Smooth muscle cell (in vitro differentiated cells): ENCODE measurements around the gene RTL5. TPM values are rescaled to one million over a fixed set of nuclear protein-coding genes. Genes with fewer than 3 reads are reported as not detected.

Experiments used
- DNase-seq: peaks from one replicate; lab custom pipeline; 2025; ENCODE audit not compliant: unreplicated experiment; lab: John Stamatoyannopoulos, UW
- H2AFZ ChIP-seq: fragments of 200-600 bp; sonication (generic); 2 replicates; pipeline ENCODE4 v1.6.0; 2016; ENCODE audit warnings: antibody characterized with exemption, low read depth, mild to moderate bottlenecking
- H3F3A ChIP-seq: fragments of 200-600 bp; sonication (generic); 2 replicates; pipeline ENCODE4 v1.6.0; 2017; ENCODE audit warnings: antibody characterized with exemption, low read depth
- H3K27ac ChIP-seq: fragments of 200-600 bp; sonication (generic); 2 replicates; pipeline ENCODE4 v1.5.1; 2016; ENCODE audit warnings: low read depth, mild to moderate bottlenecking
- H3K27me3 ChIP-seq: fragments of 200-600 bp; sonication (generic); 2 replicates; pipeline ENCODE4 v1.6.1; 2016; ENCODE audit warnings: low read depth, mild to moderate bottlenecking
- H3K36me3 ChIP-seq: fragments of 200-600 bp; sonication (generic); 2 replicates; pipeline ENCODE4 v1.5.1; 2016; ENCODE audit warnings: low read depth
- H3K4me1 ChIP-seq: fragments of 200-600 bp; sonication (generic); 2 replicates; pipeline ENCODE4 v1.5.1; 2016; ENCODE audit warnings: low read depth
- H3K4me2 ChIP-seq: fragments of 200-600 bp; sonication (generic); 2 replicates; pipeline ENCODE4 v1.6.0; 2016; ENCODE audit warnings: mild to moderate bottlenecking
- H3K4me3 ChIP-seq: fragments of 200-600 bp; sonication (generic); 2 replicates; pipeline ENCODE4 v1.5.1; 2016; ENCODE audit warnings: mild to moderate bottlenecking
- H3K79me2 ChIP-seq: fragments of 200-600 bp; sonication (generic); 2 replicates; pipeline ENCODE4 v1.6.0; 2016; ENCODE audit warnings: low read depth, mild to moderate bottlenecking
- H3K9ac ChIP-seq: fragments of 200-600 bp; sonication (generic); 2 replicates; pipeline ENCODE4 v1.6.0; 2016; ENCODE audit warnings: low read depth
- H3K9me3 ChIP-seq: fragments of 200-600 bp; sonication (generic); replicated peaks from 2 replicates; pipeline ENCODE4 v1.5.1; 2016; ENCODE audit warnings: low read depth
- H4K20me1 ChIP-seq: fragments of 200-600 bp; sonication (generic); 2 replicates; pipeline ENCODE4 v1.6.0; 2016; ENCODE audit warnings: low read depth
- WGBS: methylation state at CpG from one replicate; pipeline ENCODE4 v1.1.7; 2016; ENCODE audit warnings: low lambda C conversion rate; 5-methylcytosine and 5-hydroxymethylcytosine counted together
- polyA plus RNA-seq: library from polyadenylated mRNA; unstranded; fragments of >200 nt; fragmentation: Nextera tagmentation; extraction: Ambion mirVana; gene quantifications from 2 replicates; pipeline ENCODE4 v1.2.1, GENCODE V29; 2016
- total RNA-seq: library from RNA; depleted of rRNA; stranded (reverse); fragments of >200 nt; gene quantifications from 2 replicates; pipeline ENCODE4 v1.2.3, GENCODE V29; 2014
- TF ChIP-seq, protein P1 (sequence below): fragments of 200-600 bp; sonication (generic); IDR thresholded peaks from 2 replicates; pipeline ENCODE4 v1.5.1; 2017; ENCODE audit warnings: borderline replicate concordance, mild to moderate bottlenecking, antibody characterized with exemption; ENCODE audit not compliant: insufficient read depth, poor library complexity, severe bottlenecking

The RTL5 gene
- total and polyA plus RNA-seq, 2 experiments from 2014 or later: 3.1 to 3.6 TPM

DNA sequence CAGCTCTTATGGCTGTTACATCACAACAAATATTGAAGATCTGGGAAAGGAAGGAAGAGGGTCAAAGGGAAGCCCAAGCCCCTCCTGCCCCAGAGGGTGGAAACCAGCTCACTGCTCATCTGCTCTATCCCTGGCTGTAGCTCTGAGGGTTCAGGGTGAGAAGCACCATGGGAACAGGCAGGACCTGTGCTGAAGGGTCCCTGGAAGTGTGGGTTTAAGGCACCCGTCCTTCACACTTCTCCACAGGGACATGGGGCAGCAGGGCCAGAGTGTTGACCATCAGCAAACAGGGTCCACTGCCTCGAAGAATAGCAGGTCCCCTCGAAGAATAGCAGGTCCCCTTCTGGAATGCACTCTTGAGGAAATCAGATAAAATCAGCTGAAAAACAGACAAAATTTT is 4.4 kb downstream of the RTL5 start:
- WGBS: 74% methylated on average over 3 of the region's 3 CpGs
- H3K36me3 ChIP-seq: no peaks in the 10 kb centered on the region
- H3K9ac ChIP-seq: no peak overlapping the region
- H3K4me2 ChIP-seq: no peak overlapping the region
- no peak overlapping the region for H3K4me3 ChIP-seq
- no peaks in the 10 kb centered on the region for H3K27me3 ChIP-seq
- H3F3A ChIP-seq: no peaks in the 10 kb centered on the region
- H3K4me1 ChIP-seq: no peaks in the 10 kb centered on the region
- no peak overlapping the region for H3K27ac ChIP-seq
- H3K9me3 ChIP-seq: no peaks in the 10 kb centered on the region
- TF ChIP-seq, protein P1, sequence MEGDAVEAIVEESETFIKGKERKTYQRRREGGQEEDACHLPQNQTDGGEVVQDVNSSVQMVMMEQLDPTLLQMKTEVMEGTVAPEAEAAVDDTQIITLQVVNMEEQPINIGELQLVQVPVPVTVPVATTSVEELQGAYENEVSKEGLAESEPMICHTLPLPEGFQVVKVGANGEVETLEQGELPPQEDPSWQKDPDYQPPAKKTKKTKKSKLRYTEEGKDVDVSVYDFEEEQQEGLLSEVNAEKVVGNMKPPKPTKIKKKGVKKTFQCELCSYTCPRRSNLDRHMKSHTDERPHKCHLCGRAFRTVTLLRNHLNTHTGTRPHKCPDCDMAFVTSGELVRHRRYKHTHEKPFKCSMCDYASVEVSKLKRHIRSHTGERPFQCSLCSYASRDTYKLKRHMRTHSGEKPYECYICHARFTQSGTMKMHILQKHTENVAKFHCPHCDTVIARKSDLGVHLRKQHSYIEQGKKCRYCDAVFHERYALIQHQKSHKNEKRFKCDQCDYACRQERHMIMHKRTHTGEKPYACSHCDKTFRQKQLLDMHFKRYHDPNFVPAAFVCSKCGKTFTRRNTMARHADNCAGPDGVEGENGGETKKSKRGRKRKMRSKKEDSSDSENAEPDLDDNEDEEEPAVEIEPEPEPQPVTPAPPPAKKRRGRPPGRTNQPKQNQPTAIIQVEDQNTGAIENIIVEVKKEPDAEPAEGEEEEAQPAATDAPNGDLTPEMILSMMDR: no peak
- no peaks in the 10 kb centered on the region for H3K79me2 ChIP-seq
- no peak overlapping the region for H2AFZ ChIP-seq
- no peaks in the 10 kb centered on the region for H4K20me1 ChIP-seq
- DNase-seq: no peak

DNA sequence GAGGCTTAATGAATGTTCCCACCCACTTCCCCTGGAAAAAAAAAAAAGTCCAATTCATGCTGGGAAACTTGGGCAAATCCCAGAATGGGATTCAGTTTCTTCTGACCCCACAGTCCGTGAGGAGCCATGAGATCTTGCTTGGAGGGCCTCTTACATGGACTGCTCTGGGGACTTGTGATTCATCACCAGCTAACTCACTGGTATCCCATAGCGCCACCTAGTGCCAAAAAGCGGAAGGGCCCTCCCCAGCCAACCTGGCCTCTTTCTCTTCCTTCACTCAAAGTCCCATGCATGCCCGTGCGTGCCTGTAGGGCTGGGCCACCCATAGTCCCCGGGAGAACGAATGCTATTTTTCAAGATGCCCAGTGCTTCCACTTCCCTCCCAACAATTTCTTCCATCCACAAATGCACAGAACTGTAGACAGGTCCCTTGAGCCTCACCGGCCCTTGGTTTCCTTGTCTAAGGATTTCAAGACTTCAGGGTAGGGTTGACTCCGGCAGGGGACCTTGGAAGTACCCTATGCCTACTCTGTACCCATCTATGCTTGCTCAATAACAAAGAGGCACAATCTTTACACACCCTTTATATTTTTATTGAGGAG is 5.1 kb downstream of the RTL5 start:
- H4K20me1 ChIP-seq: no peaks in the 10 kb centered on the region
- no peaks in the 10 kb centered on the region for H3K79me2 ChIP-seq
- no peak overlapping the region for H2AFZ ChIP-seq
- H3K36me3 ChIP-seq: no peaks in the 10 kb centered on the region
- H3F3A ChIP-seq: no peaks in the 10 kb centered on the region
- TF ChIP-seq, protein P1: peak; percentile 71
- H3K4me3 ChIP-seq: no peak overlapping the region
- peak overlapping the region; percentile 50 for H3K4me2 ChIP-seq
- no peaks in the 10 kb centered on the region for H3K27me3 ChIP-seq
- H3K9ac ChIP-seq: no peak overlapping the region
- WGBS: 38% methylated on average over 9 of the region's 9 CpGs
- peak; percentile 61 for DNase-seq
- H3K4me1 ChIP-seq: no peaks in the 10 kb centered on the region
- peak overlapping the region; percentile 25 for H3K27ac ChIP-seq
- no peaks in the 10 kb centered on the region for H3K9me3 ChIP-seq

GRCh38 chrX:72126048-72126415 is 5.7 kb downstream of the RTL5 start:
- no peak overlapping the region for H3K4me3 ChIP-seq
- no peak overlapping the region for H3K4me2 ChIP-seq
- no peaks in the 10 kb centered on the region for H3K4me1 ChIP-seq
- H2AFZ ChIP-seq: no peak overlapping the region
- H3F3A ChIP-seq: no peaks in the 10 kb centered on the region
- H3K9me3 ChIP-seq: no peaks in the 10 kb centered on the region
- H3K36me3 ChIP-seq: no peaks in the 10 kb centered on the region
- H3K79me2 ChIP-seq: no peaks in the 10 kb centered on the region
- H3K27me3 ChIP-seq: no peaks in the 10 kb centered on the region
- 57% methylated on average over 3 of the region's 3 CpGs for WGBS
- no peak for DNase-seq
- TF ChIP-seq, protein P1: no peak
- H4K20me1 ChIP-seq: no peaks in the 10 kb centered on the region
- no peak overlapping the region for H3K9ac ChIP-seq
- H3K27ac ChIP-seq: peak overlapping the region; percentile 25
